COLO668 (cell line): Measurements from ENCODE around the gene NAV3.
"Not testable (repeated sequence)": the region's sequence is repeated elsewhere in the genome, so short reads cannot be mapped to it uniquely, and the experiment has no call there.

ENCODE experiments used
- DNase-seq: peaks from one replicate; lab custom pipeline; 2025; ENCODE audit not compliant: unreplicated experiment; lab: John Stamatoyannopoulos, UW

The NAV3 gene

GRCh38 chr12:78240827-78241226 lies 410.1 kb downstream of the NAV3 start:
- DNase-seq: no peak

DNA sequence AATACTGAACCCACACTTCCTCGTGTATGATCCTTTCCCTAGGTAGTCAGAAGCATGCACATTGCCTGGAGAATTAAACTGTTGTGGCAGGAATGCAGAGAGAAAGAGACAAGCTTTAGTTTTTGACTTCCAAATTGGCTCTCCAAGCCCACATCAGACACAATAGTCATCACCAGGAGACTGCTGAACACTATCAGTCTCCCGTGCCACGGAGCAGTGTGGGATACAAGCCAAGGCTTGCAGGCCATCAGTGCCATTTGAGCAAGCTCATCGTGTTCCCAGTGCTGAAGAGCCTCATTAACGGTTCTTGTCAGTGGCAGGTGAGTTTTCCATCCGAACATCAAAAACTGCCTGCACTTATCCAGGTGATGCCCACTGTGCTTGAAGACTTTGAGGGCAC lies 410.8 kb downstream of the NAV3 start:
- no peak for DNase-seq

DNA sequence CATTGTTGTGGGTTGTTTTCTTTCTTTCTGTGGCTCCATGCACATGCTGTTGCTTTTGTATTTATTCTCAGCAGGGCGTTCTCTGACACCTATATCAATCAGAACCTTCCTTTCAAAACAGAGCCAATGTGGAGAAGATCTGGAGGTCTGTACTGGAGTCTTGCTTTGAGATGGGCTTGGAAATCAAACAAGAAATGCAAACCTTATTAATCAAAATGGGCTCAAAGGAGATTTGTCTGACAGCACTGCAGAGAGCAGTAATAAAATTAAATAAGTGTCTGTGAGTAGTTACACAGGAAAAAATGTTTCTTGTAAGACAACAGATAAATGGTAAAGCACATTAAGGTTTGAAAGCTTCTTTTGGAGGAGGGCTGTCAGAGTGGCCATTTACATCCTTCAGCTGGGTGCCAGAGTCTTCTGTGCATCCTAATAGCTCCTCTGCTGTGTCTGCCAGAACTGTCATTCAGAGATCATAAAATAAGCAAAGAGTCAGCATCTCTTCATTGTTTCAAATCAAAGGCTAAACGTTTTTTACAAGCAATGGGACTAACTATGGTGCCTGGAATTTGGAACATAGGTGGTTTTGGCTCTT lies 414.3 kb downstream of the NAV3 start:
- DNase-seq: no peak

GRCh38 chr12:78248321-78248720 lies 417.6 kb downstream of the NAV3 start:
- DNase-seq: no peak

- no peak for DNase-seq
These were observed 418.9 kb downstream of the NAV3 start for GRCh38 chr12:78249578-78249977.

DNA sequence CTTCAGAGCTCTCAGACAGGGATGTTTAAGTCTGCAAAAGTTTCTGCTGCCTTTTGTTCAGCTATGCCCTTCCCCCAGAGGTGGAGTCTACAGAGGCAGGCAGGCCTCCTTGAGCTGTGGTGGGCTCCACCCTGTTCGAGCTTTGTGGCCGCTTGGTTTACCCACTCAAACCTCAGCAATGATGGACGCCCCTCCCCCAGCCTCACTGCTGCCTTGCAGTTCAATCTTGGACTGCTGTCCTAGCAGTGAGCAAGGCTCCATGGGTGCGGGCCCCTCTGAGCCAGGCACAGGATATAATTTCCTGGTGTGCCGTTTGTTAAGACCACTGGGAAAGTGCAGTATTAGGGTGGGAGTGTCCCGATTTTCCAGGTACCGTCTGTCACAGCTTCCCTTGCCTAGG lies 427.0 kb downstream of the NAV3 start:
- not testable (repeated sequence) for DNase-seq

DNA sequence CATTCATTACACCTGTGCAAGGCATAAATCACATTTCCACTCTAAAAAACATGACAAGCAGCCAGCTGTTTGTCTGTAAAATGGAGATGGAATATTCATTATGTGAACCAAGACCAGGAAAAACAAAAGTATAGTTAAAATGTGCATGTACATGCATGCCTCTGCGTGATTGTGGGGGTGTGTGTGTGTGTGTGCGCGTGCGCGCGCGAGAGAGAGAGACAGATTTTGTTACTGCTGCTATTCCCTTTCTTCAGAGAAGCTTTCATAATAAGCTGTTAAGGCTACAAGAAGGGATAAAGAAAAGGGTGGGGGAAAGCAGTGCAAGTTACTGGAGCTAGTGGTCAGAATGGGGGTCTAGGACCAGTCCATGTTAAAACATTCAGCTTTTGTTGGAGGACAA lies 430.3 kb downstream of the NAV3 start:
- DNase-seq: no peak

- DNase-seq: no peak
These were observed 431.2 kb downstream of the NAV3 start for GRCh38 chr12:78261901-78262300.
